H1 (cell line): ENCODE data around the gene GNG7. TPM values are rescaled to one million over a fixed set of nuclear protein-coding genes. Genes with fewer than 3 reads are reported as not detected.

Experiments
- CTCF ChIA-PET: fragments of 300-600 bp; sonication (Branson Sonifier 250); formaldehyde crosslinking; loops from one replicate; lab custom pipeline; 2021; ENCODE audit not compliant: partially characterized antibody; lab: Charles Lee
- POLR2A ChIA-PET: fragments of 300-600 bp; sonication (Branson Sonifier 250); formaldehyde crosslinking; loops from one replicate; lab custom pipeline; 2021; ENCODE audit warnings: inconsistent platforms; ENCODE audit not compliant: partially characterized antibody; lab: Charles Lee
- DNase-seq, 2 experiments: peaks; one replicate each; pipeline versions ENCODE4 v3.0.0 to v3.0.0-alpha.2; 2010 to 2022; ENCODE audit warnings: low spot score in 2 of 2, low read depth in 1 of 2, mixed read lengths in 1 of 2
- FAIRE-seq: peaks from 2 replicates; lab custom pipeline; 2011; peaks lifted over from hg19 to GRCh38; lab: Jason Lieb, UNC
- H2AFZ ChIP-seq: 2 replicates; pipeline ENCODE4 v1.8.1; 2012; ENCODE audit warnings: low read length, inconsistent platforms
- H2AK5ac ChIP-seq: 2 replicates; pipeline ENCODE4 v1.6.1; 2013; ENCODE audit warnings: low read depth, low read length
- H2BK120ac ChIP-seq: replicated peaks from 2 replicates; pipeline ENCODE3; 2013; ENCODE audit warnings: low read depth, low read length, inconsistent platforms
- H2BK12ac ChIP-seq: 2 replicates; pipeline ENCODE4 v1.6.1; 2013; ENCODE audit warnings: low read depth, low read length
- H2BK15ac ChIP-seq: 2 replicates; pipeline ENCODE4 v1.6.1; 2013; ENCODE audit warnings: low read length
- H2BK20ac ChIP-seq: 2 replicates; pipeline ENCODE4 v1.6.1; 2013; ENCODE audit warnings: low read length
- H2BK5ac ChIP-seq: 2 replicates; pipeline ENCODE4 v1.6.1; 2013; ENCODE audit warnings: low read depth, low read length
- H3K14ac ChIP-seq: 2 replicates; pipeline ENCODE4 v1.6.1; 2013; ENCODE audit warnings: inconsistent platforms; ENCODE audit not compliant: insufficient read length
- H3K18ac ChIP-seq: 2 replicates; pipeline ENCODE4 v1.6.1; 2013; ENCODE audit warnings: low read length; ENCODE audit errors: extremely low read depth
- H3K23ac ChIP-seq: 2 replicates; pipeline ENCODE4 v1.6.1; 2013; ENCODE audit warnings: inconsistent platforms; ENCODE audit not compliant: insufficient read length
- H3K23me2 ChIP-seq: 2 replicates; pipeline ENCODE4 v1.6.1; 2013; ENCODE audit warnings: low read depth, low read length
- H3K27ac ChIP-seq: 2 replicates; pipeline ENCODE4 v1.6.1; 2011; ENCODE audit warnings: low read depth, low read length, inconsistent platforms
- H3K27me3 ChIP-seq, 4 experiments: replicated peaks in 1 of 4; 1 replicate in 1 of 4; 2 replicates in 3 of 4; pipeline versions ENCODE4 v1.6.1 to v1.8.1; 2011 to 2013; ENCODE audit warnings: low read length in 3 of 4, mild to moderate bottlenecking in 3 of 4, inconsistent platforms in 2 of 4, mixed read lengths in 2 of 4, moderate library complexity in 1 of 4; ENCODE audit not compliant: control insufficient read depth in 3 of 4, insufficient read depth in 3 of 4; ENCODE audit errors: extremely low read depth in 1 of 4
- H3K36me3 ChIP-seq, 4 experiments: 2 replicates each; pipeline versions ENCODE4 v1.6.1 to v1.8.1; 2011 to 2013; ENCODE audit warnings: mild to moderate bottlenecking in 4 of 4, low read length in 3 of 4, moderate library complexity in 2 of 4, control low read depth in 1 of 4, inconsistent platforms in 1 of 4; ENCODE audit not compliant: insufficient read depth in 4 of 4, control insufficient read depth in 2 of 4
- H3K4ac ChIP-seq: replicated peaks from 2 replicates; pipeline ENCODE3; 2013; ENCODE audit warnings: low read length, low read depth, mixed read lengths, inconsistent platforms; ENCODE audit not compliant: insufficient read length
- H3K4me1 ChIP-seq, 4 experiments: replicated peaks in 1 of 4; 1 replicate in 1 of 4; 2 replicates in 3 of 4; pipeline versions ENCODE4 v1.6.1 to v1.8.1; 2011 to 2013; ENCODE audit warnings: low read length in 3 of 4, inconsistent platforms in 2 of 4, mixed read lengths in 1 of 4; ENCODE audit not compliant: insufficient read depth in 4 of 4, control insufficient read depth in 3 of 4
- H3K4me2 ChIP-seq, 2 experiments: 2 replicates each; pipeline versions ENCODE4 v1.6.1 to v1.8.1; 2011 to 2013; ENCODE audit warnings: low read depth in 2 of 2, low read length in 2 of 2, control low read depth in 1 of 2, inconsistent platforms in 1 of 2, mild to moderate bottlenecking in 1 of 2; ENCODE audit not compliant: insufficient read depth in 1 of 2
- H3K4me3 ChIP-seq, 4 experiments: fragments of 200-600, 300-600 bp in 1 of 4; sonication (generic), shearing (Covaris generic), sonication (Bioruptor Twin) in 1 of 4; 2 replicates each; pipeline versions ENCODE4 v1.5.1 to v1.8.1; 2011 to 2016; ENCODE audit warnings: low read length in 4 of 4, low read depth in 3 of 4, control low read depth in 2 of 4, inconsistent platforms in 2 of 4, mild to moderate bottlenecking in 2 of 4, mixed read lengths in 1 of 4, moderate library complexity in 1 of 4; ENCODE audit not compliant: insufficient read depth in 2 of 4; ENCODE audit errors: extremely low read depth in 1 of 4
- H3K56ac ChIP-seq: replicated peaks from 2 replicates; pipeline ENCODE3; 2013; ENCODE audit warnings: low read depth, mild to moderate bottlenecking, mixed read lengths, low read length, inconsistent platforms; ENCODE audit not compliant: insufficient read length
- H3K79me1 ChIP-seq: 2 replicates; pipeline ENCODE4 v1.6.1; 2013; ENCODE audit warnings: low read depth, low read length, control low read depth
- H3K79me2 ChIP-seq, 2 experiments: 2 replicates each; pipeline versions ENCODE4 v1.6.1 to v1.8.1; 2012 to 2013; ENCODE audit warnings: low read length in 2 of 2, mild to moderate bottlenecking in 2 of 2, inconsistent platforms in 1 of 2; ENCODE audit not compliant: insufficient read depth in 2 of 2, control insufficient read depth in 1 of 2
- H3K9ac ChIP-seq, 4 experiments: replicated peaks in 1 of 4; 1 replicate in 1 of 4; 2 replicates in 3 of 4; pipeline versions ENCODE4 v1.6.1 to v1.8.1; 2011 to 2013; ENCODE audit warnings: low read depth in 3 of 4, low read length in 3 of 4, control low read depth in 2 of 4, mild to moderate bottlenecking in 2 of 4, moderate library complexity in 2 of 4, inconsistent platforms in 1 of 4; ENCODE audit errors: extremely low read depth in 1 of 4
- H3K9me3 ChIP-seq, 2 experiments: 2 replicates each; pipeline versions ENCODE4 v1.6.1 to v1.8.1; 2012 to 2013; ENCODE audit warnings: mild to moderate bottlenecking in 2 of 2, moderate library complexity in 2 of 2, control low read depth in 1 of 2, inconsistent platforms in 1 of 2, low read depth in 1 of 2, low read length in 1 of 2, mixed read lengths in 1 of 2; ENCODE audit not compliant: insufficient read depth in 2 of 2
- H4K20me1 ChIP-seq, 2 experiments: replicated peaks in 1 of 2; 2 replicates each; pipeline versions ENCODE3 to v1.8.1; 2011 to 2013; ENCODE audit warnings: inconsistent platforms in 2 of 2, low read length in 2 of 2, mild to moderate bottlenecking in 1 of 2; ENCODE audit not compliant: insufficient read depth in 2 of 2, control insufficient read depth in 1 of 2
- H4K5ac ChIP-seq: 2 replicates; pipeline ENCODE4 v1.6.1; 2013; ENCODE audit warnings: low read length, low read depth, mixed read lengths, inconsistent platforms; ENCODE audit not compliant: insufficient read length
- H4K8ac ChIP-seq: 2 replicates; pipeline ENCODE4 v1.8.0; 2013; ENCODE audit warnings: mild to moderate bottlenecking, moderate library complexity, low read length, inconsistent platforms; ENCODE audit not compliant: insufficient read depth; ENCODE audit errors: extremely low read depth
- H4K91ac ChIP-seq: replicated peaks from 2 replicates; pipeline ENCODE3; 2013; ENCODE audit warnings: low read length, mixed read lengths, inconsistent platforms; ENCODE audit not compliant: insufficient read length
- CBX5 ChIP-seq: fragments of 300-800, 300-1000 bp; sonication (generic); IDR thresholded peaks from 2 replicates; pipeline ENCODE4 v1.7.1; 2016; ENCODE audit warnings: antibody characterized with exemption, low read length, low read depth
- E2F6 ChIP-seq: IDR thresholded peaks from 2 replicates; pipeline ENCODE4 v1.6.1; 2012; ENCODE audit warnings: inconsistent platforms
- GABPA ChIP-seq: IDR thresholded peaks from 2 replicates; pipeline ENCODE4 v1.6.1; 2011; ENCODE audit warnings: mild to moderate bottlenecking, low read length, moderate library complexity, borderline replicate concordance; ENCODE audit not compliant: insufficient read depth
- MAX ChIP-seq: IDR thresholded peaks from 2 replicates; pipeline ENCODE4 v1.6.1; 2012; ENCODE audit warnings: inconsistent platforms
- POU5F1 ChIP-seq: IDR thresholded peaks from 2 replicates; pipeline ENCODE4 v1.6.1; 2011; ENCODE audit warnings: low read depth, mild to moderate bottlenecking, low read length, moderate library complexity
- TBP ChIP-seq: IDR thresholded peaks from 2 replicates; pipeline ENCODE4 v1.6.1; 2011; ENCODE audit warnings: low read depth, low read length, improper control_type of control experiment
- WGBS, 2 experiments: shearing (Covaris generic) in 1 of 2; methylation state at CpG; one replicate each; pipeline versions ENCODE4 v1.1.6 to v1.1.7; 2013 to 2015; ENCODE audit warnings: low lambda C conversion rate in 2 of 2, mixed read lengths in 2 of 2, inconsistent platforms in 1 of 2, low coverage in 1 of 2, missing lambda C conversion rate in 1 of 2; ENCODE audit not compliant: insufficient replicate concordance in 2 of 2, insufficient coverage in 1 of 2, insufficient read length in 1 of 2; ENCODE audit errors: extremely low coverage in 1 of 2, missing lambda C conversion rate in 1 of 2; 5-methylcytosine and 5-hydroxymethylcytosine counted together
- polyA plus RNA-seq, 7 experiments: library from polyadenylated mRNA; depleted of rRNA in 3 of 7; stranded (reverse) in 5 of 7; unstranded in 2 of 7; fragments of >200 nt in 5 of 7; fragments of 200-250 nt in 2 of 7; gene quantifications; 1 replicate in 5 of 7; 2 replicates in 1 of 7; 4 replicates in 1 of 7; pipeline versions ENCODE4 v1.2.1 to v1.2.3, GENCODE V29; 2011 to 2013; ENCODE audit warnings: missing spikeins in 2 of 7, mixed read lengths in 2 of 7
- total RNA-seq: library from RNA; stranded (reverse); fragmentation: NEBNext Ultra II Directional; extraction: Animal tissue kit (Norgen Biotek cat#: 25700); gene quantifications from 2 replicates; pipeline ENCODE4 v1.2.1, GENCODE V29; 2021

The GNG7 gene
- total and polyA plus RNA-seq, 2 of the 8 experiments (the other 6 are each of a cell fraction or from before 2014, with no cell fraction given) = 2.8 to 7.8 TPM

GRCh38 chr19:2670217-2670616, 32.3 kb downstream of the GNG7 start:
- H3K36me3 ChIP-seq = no peaks in the 10 kb centered on the region
- no peak overlapping the region for H3K27ac ChIP-seq
- peaks cover 0 to 3% of the 10 kb centered on the region in 2 experiments for H4K20me1 ChIP-seq
- no peaks in the 10 kb centered on the region for H3K79me2 ChIP-seq
- no peak overlapping the region for H3K4me2 ChIP-seq
- peaks cover 5 to 7% (median 5%) of the 10 kb centered on the region in 4 experiments for H3K4me1 ChIP-seq
- no peak overlapping the region for H3K4ac ChIP-seq
- ChIA-PET CTCF (interaction anchor here (0.9 to 1.5 kb wide), 3 partner anchors 8 to 48 kb away, joined by 3 to 4 read pairs (median 4); no protein-coding TSS in a partner anchor), POLR2A (interaction anchor here (1.2 kb wide), 1 partner anchor 32 kb away, joined by 3 read pairs; no protein-coding TSS in a partner anchor)
- no peaks in the 10 kb centered on the region for H3K27me3 ChIP-seq
- FAIRE-seq = no peak
- no peak overlapping the region for H2BK120ac ChIP-seq
- no peak overlapping the region for H4K5ac ChIP-seq
- no peaks in the 10 kb centered on the region for H3K23me2 ChIP-seq
- no peak overlapping the region for H3K14ac ChIP-seq
- no peak overlapping the region for H3K23ac ChIP-seq
- no peak for TF ChIP-seq MAX
- TF ChIP-seq E2F6 = no peak
- no peak for TF ChIP-seq GABPA
- no peak for TF ChIP-seq CBX5
- no peak for TF ChIP-seq TBP
- no peak for TF ChIP-seq POU5F1
- no peaks in the 10 kb centered on the region for H3K79me1 ChIP-seq
- no peaks in the 10 kb centered on the region for H3K9me3 ChIP-seq
- no peak overlapping the region for H3K4me3 ChIP-seq
- 0 out of 2 replicates have a peak overlapping the region, but pooled peaks have one; percentile 3 for H4K8ac ChIP-seq
- H3K56ac ChIP-seq = no peak overlapping the region
- H2AK5ac ChIP-seq = no peak overlapping the region
- H2BK15ac ChIP-seq = no peak overlapping the region
- no peak overlapping the region for H3K9ac ChIP-seq
- no peak for DNase-seq
- no peak overlapping the region for H4K91ac ChIP-seq
- 78% methylated on average over 12 of the region's 16 CpGs; no CpG with 5 or more reads in 1 of the 2 experiments for WGBS, 2 experiments
- H2BK12ac ChIP-seq = no peak overlapping the region
- H2BK5ac ChIP-seq = 0 out of 2 replicates have a peak overlapping the region, but pooled peaks have one; percentile 60
- no peak overlapping the region for H3K18ac ChIP-seq
- H2AFZ ChIP-seq = no peak overlapping the region
- H2BK20ac ChIP-seq = no peak overlapping the region
